HCT116 (cell line): ENCODE measurements around the gene LCN2. TPM values are rescaled to one million over a fixed set of nuclear protein-coding genes. Genes with fewer than 3 reads are reported as not detected.
A peak's percentile ranks its signal among the peaks of the same experiment; 100 is the strongest.

Experiments used
- ATAC-seq: fragments of 200-7000 bp; cut with Tn5 transposase; 2 replicates; pipeline ENCODE4 v1.9.1; 2020; ENCODE audit warnings: mild to moderate bottlenecking, moderate library complexity
- BruUV-seq: library from RNA; stranded (reverse); fragments of 400-500 nt; replicated peaks from 2 replicates; lab custom pipeline; 2021; lab: Mats Ljungman, UMichigan
- CTCF ChIA-PET: fragments of 300-600 bp; sonication (Branson Sonifier 250); formaldehyde crosslinking; loops from one replicate; lab custom pipeline; 2021; ENCODE audit warnings: antibody characterized with exemption; lab: Charles Lee
- POLR2A ChIA-PET: fragments of 300-600, 350-600 bp; sonication (Branson Sonifier 250); formaldehyde crosslinking; loops from one replicate; lab custom pipeline; 2021; ENCODE audit warnings: antibody characterized with exemption; lab: Charles Lee
- RAD21 ChIA-PET, 2 experiments: fragments of 300-600 bp; sonication (Branson Sonifier 250); formaldehyde crosslinking; loops; one replicate each; lab custom pipeline; 2023; ENCODE audit warnings: low total read pairs in 2 of 2; ENCODE audit not compliant: uncharacterized antibody in 2 of 2, unreplicated experiment in 2 of 2, low non-redundant PET in 1 of 2; lab: Charles Lee
- DNase-seq: peaks from one replicate; pipeline ENCODE4 v3.0.0-alpha.2; 2010; ENCODE audit warnings: low read depth, low spot score
- H2AFZ ChIP-seq: fragments of 200-600 bp; shearing (Covaris generic), sonication (generic); 2 replicates; pipeline ENCODE4 v1.6.1; 2017; ENCODE audit warnings: low read depth, mixed run types, mixed read lengths, antibody characterized with exemption, low read length; ENCODE audit not compliant: poor library complexity, severe bottlenecking
- H3K27ac ChIP-seq: 2 replicates; pipeline ENCODE4 v1.5.1; 2012; ENCODE audit warnings: low read depth, low read length
- H3K27me3 ChIP-seq: fragments of 200-600 bp; sonication (generic); 2 replicates; pipeline ENCODE4 v1.6.1; 2016; ENCODE audit warnings: mixed run types, low read length, mixed read lengths; ENCODE audit not compliant: insufficient read depth
- H3K36me3 ChIP-seq, 2 experiments: fragments of 200-500 bp in 1 of 2; fragments of 200-600 bp in 1 of 2; sonication (Bioruptor generic) in 1 of 2; sonication (generic) in 1 of 2; 2 replicates each; pipeline versions ENCODE4 v1.5.1 to v1.6.1; 2014 to 2016; ENCODE audit warnings: low read length in 2 of 2, inconsistent platforms in 1 of 2, mixed read lengths in 1 of 2, mixed run types in 1 of 2; ENCODE audit not compliant: insufficient read depth in 2 of 2, control insufficient read depth in 1 of 2
- H3K4me1 ChIP-seq, 2 experiments: fragments of 200-600 bp in 1 of 2; sonication (generic) in 1 of 2; 2 replicates each; pipeline versions ENCODE4 v1.5.1 to v1.6.1; 2012 to 2017; ENCODE audit warnings: low read length in 2 of 2, inconsistent platforms in 1 of 2, mild to moderate bottlenecking in 1 of 2, mixed read lengths in 1 of 2, mixed run types in 1 of 2, moderate library complexity in 1 of 2; ENCODE audit not compliant: insufficient read depth in 2 of 2, control insufficient read depth in 1 of 2
- H3K4me2 ChIP-seq: fragments of 200-600 bp; sonication (generic); 2 replicates; pipeline ENCODE4 v1.6.1; 2017; ENCODE audit warnings: mixed run types, low read length, mixed read lengths
- H3K4me3 ChIP-seq, 2 experiments: fragments of 200-600 bp in 1 of 2; sonication (generic) in 1 of 2; replicated peaks in 1 of 2; 2 replicates each; pipeline ENCODE4 v1.5.1; 2011 to 2016; ENCODE audit warnings: low read length in 2 of 2, control low read depth in 1 of 2, low read depth in 1 of 2, mild to moderate bottlenecking in 1 of 2, mixed read lengths in 1 of 2, mixed run types in 1 of 2
- H3K79me2 ChIP-seq: fragments of 200-600 bp; sonication (generic); 2 replicates; pipeline ENCODE4 v1.6.1; 2017; ENCODE audit warnings: mild to moderate bottlenecking, mixed run types, low read length, moderate library complexity, mixed read lengths; ENCODE audit not compliant: insufficient read depth
- H3K9ac ChIP-seq: fragments of 200-600 bp; sonication (generic); 2 replicates; pipeline ENCODE4 v1.6.1; 2016; ENCODE audit warnings: low read length, mixed read lengths
- H3K9me2 ChIP-seq: fragments of 200-600 bp; sonication (generic), shearing (Covaris generic); 2 replicates; pipeline ENCODE4 v1.6.1; 2017; ENCODE audit warnings: mixed run types, mild to moderate bottlenecking, moderate library complexity; ENCODE audit not compliant: insufficient read depth
- H3K9me3 ChIP-seq, 2 experiments: fragments of 200-500 bp in 1 of 2; fragments of 200-600 bp in 1 of 2; sonication (Bioruptor generic) in 1 of 2; sonication (generic) in 1 of 2; 2 replicates each; pipeline ENCODE4 v1.6.1; 2014 to 2017; ENCODE audit warnings: low read length in 2 of 2, mixed read lengths in 2 of 2, inconsistent platforms in 1 of 2, low read depth in 1 of 2, mild to moderate bottlenecking in 1 of 2, mixed run types in 1 of 2, moderate library complexity in 1 of 2; ENCODE audit not compliant: control insufficient read depth in 1 of 2, insufficient read depth in 1 of 2
- H4K20me1 ChIP-seq: fragments of 200-600 bp; sonication (generic), shearing (Covaris generic); 2 replicates; pipeline ENCODE4 v1.6.1; 2017; ENCODE audit warnings: mixed run types, mild to moderate bottlenecking, moderate library complexity; ENCODE audit not compliant: insufficient read depth
- ATF3 ChIP-seq: IDR thresholded peaks from 2 replicates; pipeline ENCODE4 v1.6.1; 2012
- CBX3 ChIP-seq: IDR thresholded peaks from 2 replicates; pipeline ENCODE4 v1.6.1; 2012; ENCODE audit warnings: low read depth
- CEBPB ChIP-seq: IDR thresholded peaks from 2 replicates; pipeline ENCODE4 v1.6.1; 2012; ENCODE audit warnings: low read depth
- CTCF ChIP-seq, 3 experiments: fragments of 200-600 bp in 1 of 3; sonication (generic) in 1 of 3; IDR thresholded peaks in 2 of 3; conservative IDR thresholded peaks in 1 of 3; 2 replicates each; pipeline ENCODE4 v1.5.1; 2012 to 2017; ENCODE audit warnings: low read depth in 2 of 3, low read length in 2 of 3, antibody characterized with exemption in 1 of 3, borderline replicate concordance in 1 of 3, control low read depth in 1 of 3, mild to moderate bottlenecking in 1 of 3, mixed read lengths in 1 of 3, mixed run types in 1 of 3, moderate library complexity in 1 of 3; ENCODE audit not compliant: insufficient read depth in 1 of 3
- EGR1 ChIP-seq: IDR thresholded peaks from 2 replicates; pipeline ENCODE4 v1.6.1; 2012; ENCODE audit warnings: low read depth
- ELF1 ChIP-seq: IDR thresholded peaks from 2 replicates; pipeline ENCODE4 v1.6.1; 2012; ENCODE audit warnings: low read depth, borderline replicate concordance
- EZH2 ChIP-seq: fragments of 200-600 bp; sonication (generic); IDR thresholded peaks from 2 replicates; pipeline ENCODE4 v1.6.1; 2017; ENCODE audit warnings: antibody characterized with exemption, mixed run types
- FOSL1 ChIP-seq: IDR thresholded peaks from 2 replicates; pipeline ENCODE4 v1.6.1; 2012; ENCODE audit warnings: low read depth
- JUND ChIP-seq: IDR thresholded peaks from 2 replicates; pipeline ENCODE4 v1.6.1; 2012
- POLR2A ChIP-seq: IDR thresholded peaks from 2 replicates; pipeline ENCODE4 v1.7.0; 2011; ENCODE audit warnings: borderline replicate concordance; ENCODE audit not compliant: insufficient read depth, insufficient read length; ENCODE audit errors: extremely low read depth
- RAD21 ChIP-seq: IDR thresholded peaks from 2 replicates; pipeline ENCODE4 v1.6.1; 2012; ENCODE audit warnings: low read depth, mild to moderate bottlenecking
- REST ChIP-seq: IDR thresholded peaks from 2 replicates; pipeline ENCODE4 v1.6.1; 2012; ENCODE audit warnings: low read depth
- YY1 ChIP-seq: IDR thresholded peaks from 2 replicates; pipeline ENCODE4 v1.6.1; 2011; ENCODE audit warnings: low read length, low read depth, moderate library complexity, mild to moderate bottlenecking; ENCODE audit not compliant: insufficient replicate concordance; ENCODE audit errors: extremely low read depth
- ZBTB33 ChIP-seq: IDR thresholded peaks from 2 replicates; pipeline ENCODE4 v1.6.1; 2011; ENCODE audit warnings: mild to moderate bottlenecking, low read length, moderate library complexity; ENCODE audit not compliant: insufficient replicate concordance; ENCODE audit errors: extremely low read depth
- ZFX ChIP-seq: fragments of 450-650 bp; IDR thresholded peaks from 2 replicates; pipeline ENCODE4 v1.6.1; 2017
- intact Hi-C: fragments of 100-400 bp; cut with micrococcal nuclease; formaldehyde crosslinking; loops from 2 replicates; pipeline ENCODE4 v1.10.0; 2022
- total RNA-seq: library from RNA; stranded (reverse); gene quantifications from one replicate; pipeline ENCODE4 v1.2.1, GENCODE V29; 2021; ENCODE audit not compliant: unreplicated experiment

LCN2 gene
- total RNA-seq, 1 experiment from 2014 or later: 9.2 TPM

GRCh38 chr9:128190516-128191405 lies 41.5 kb downstream of the LCN2 start:
- no peaks in the 10 kb centered on the region for H3K9me2 ChIP-seq
- peak overlapping the region; percentile 90 for H3K4me2 ChIP-seq
- no peaks in the 10 kb centered on the region for H4K20me1 ChIP-seq
- ChIA-PET RAD21 (no interaction called here), POLR2A (interaction anchor here (1.5 to 1.7 kb wide), 2 partner anchors 8 to 31 kb away, joined by 6 read pairs; partner anchors contain the start of gene BBLN), CTCF (interaction anchor here (0.7 to 1.0 kb wide), 5 partner anchors 12 to 37 kb away, joined by 3 to 4 read pairs (median 3); no protein-coding TSS in a partner anchor)
- peak; percentile 6 for ATAC-seq
- H3K4me1 ChIP-seq: peaks cover 16 to 33% of the 10 kb centered on the region in 2 experiments
- H3K9me3 ChIP-seq: no peaks in the 10 kb centered on the region
- intact Hi-C loops: loop anchor here (10.0 kb wide), 1 partner anchor 154 kb away; the partner anchor contains the start of gene SLC27A4
- H3K9ac ChIP-seq: peak overlapping the region; percentile 97
- DNase-seq: no peak
- TSS peak; percentile 37 for BruUV-seq
- H3K27ac ChIP-seq: peak overlapping the region; percentile 91
- peak overlapping the region; percentile 89 to 90 for H3K4me3 ChIP-seq
- peaks cover 4 to 8% of the 10 kb centered on the region in 2 experiments; a peak in 3 of 4 replicates for H3K36me3 ChIP-seq
- no peaks in the 10 kb centered on the region for H3K27me3 ChIP-seq
- H3K79me2 ChIP-seq: peaks cover 20% of the 10 kb centered on the region
- TF ChIP-seq YY1 (no peak), RAD21 (no peak), CTCF (IDR thresholded peaks at IDR 0.05 in 2 of 3, conservative IDR thresholded peaks at IDR 0.05 in 1 of 3; ENCODE audit: borderline replicate concordance in 1 of 3, insufficient read depth in 1 of 3, low read depth in 2 of 3, low read length in 2 of 3) (no peak), ZBTB33 (no peak), EGR1 (no peak), ATF3 (no peak), CBX3 (no peak), ZFX (no peak), POLR2A (no peak), JUND (no peak), EZH2 (no peak), REST (no peak), CEBPB (no peak), FOSL1 (no peak), ELF1 (no peak)
- H2AFZ ChIP-seq: no peak overlapping the region
